Measurements from ENCODE around the gene CSRP2.

Gene CSRP2

DNA sequence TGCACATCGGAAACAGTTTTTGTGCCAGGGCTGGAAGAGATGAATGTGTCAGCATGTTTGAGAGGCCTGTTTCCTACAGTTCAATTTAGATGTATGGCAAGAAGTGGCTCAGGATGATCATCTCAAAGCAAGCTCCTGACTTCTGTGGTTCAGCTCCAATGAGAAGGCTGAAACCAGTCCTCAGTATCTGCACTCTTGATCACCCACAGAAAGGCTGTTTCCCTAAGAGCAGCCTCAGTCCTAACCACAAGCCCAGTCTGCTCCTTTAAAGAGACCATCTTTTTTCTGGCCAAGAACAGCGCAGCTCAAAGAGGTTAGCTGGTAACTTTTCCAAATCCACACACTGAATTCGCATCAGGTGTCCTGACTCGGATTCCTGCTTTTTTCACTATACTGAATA lies 19.2 kb downstream of the CSRP2 start:
- no peak for DNase-seq

DNA sequence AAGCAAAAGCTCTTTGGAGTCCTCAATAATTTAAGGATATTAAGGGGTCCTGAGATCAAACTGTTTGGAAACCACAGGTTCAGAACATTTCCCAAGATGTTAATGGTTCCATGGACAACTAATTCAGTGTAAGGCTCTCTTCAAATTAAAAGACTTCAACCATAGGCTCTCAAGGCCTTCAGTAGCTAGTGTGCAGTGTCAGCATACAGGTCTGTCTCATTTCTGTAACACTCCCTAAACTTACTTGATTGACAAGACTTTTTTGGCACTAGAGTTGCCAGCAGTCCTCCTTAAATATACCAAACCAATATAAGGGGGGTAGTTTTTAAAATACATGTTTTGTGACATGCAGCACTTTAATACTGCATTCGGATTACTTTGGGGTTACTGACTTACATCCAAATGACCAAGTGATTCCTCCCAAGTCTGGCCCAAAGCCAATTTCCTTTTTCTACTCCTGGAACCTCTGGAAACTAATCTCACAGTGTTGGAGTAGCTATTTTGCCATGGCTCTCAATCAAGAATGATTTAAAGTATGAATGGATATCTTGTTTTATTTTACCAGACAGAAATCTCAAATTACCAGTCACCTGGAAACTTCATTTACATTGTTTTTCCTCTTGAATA lies 22.7 kb downstream of the CSRP2 start:
- DNase-seq: no peak

GRCh38 chr12:76855271-76855670 lies 23.5 kb downstream of the CSRP2 start:
- DNase-seq: no peak

DNA sequence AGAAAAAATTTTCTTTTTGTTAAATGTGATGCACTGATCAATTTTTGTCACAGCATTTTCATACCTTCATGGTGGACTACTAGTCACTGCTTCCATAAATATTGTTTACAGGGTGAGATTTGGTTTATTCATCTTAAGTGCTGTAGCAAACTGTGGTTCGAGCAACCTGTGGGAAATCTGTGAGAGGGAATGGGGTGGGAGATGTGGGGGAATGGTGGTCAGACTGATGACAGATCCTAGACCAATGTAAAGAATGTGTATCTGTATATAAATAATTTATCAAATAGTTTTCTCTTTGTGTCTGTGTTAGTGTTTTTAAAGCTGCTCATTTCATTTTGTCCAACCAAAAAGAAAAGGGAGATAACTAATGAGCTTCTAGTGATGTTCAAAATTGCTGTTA lies 26.7 kb downstream of the CSRP2 start:
- no peak for DNase-seq

- DNase-seq: no peak
Measured at GRCh38 chr12:76848132-76848531, 30.7 kb downstream of the CSRP2 start.

GRCh38 chr12:76847260-76847659 lies 31.6 kb downstream of the CSRP2 start:
- DNase-seq: no peak

GRCh38 chr12:76836633-76837032 lies 42.2 kb downstream of the CSRP2 start:
- no peak for DNase-seq

DNA sequence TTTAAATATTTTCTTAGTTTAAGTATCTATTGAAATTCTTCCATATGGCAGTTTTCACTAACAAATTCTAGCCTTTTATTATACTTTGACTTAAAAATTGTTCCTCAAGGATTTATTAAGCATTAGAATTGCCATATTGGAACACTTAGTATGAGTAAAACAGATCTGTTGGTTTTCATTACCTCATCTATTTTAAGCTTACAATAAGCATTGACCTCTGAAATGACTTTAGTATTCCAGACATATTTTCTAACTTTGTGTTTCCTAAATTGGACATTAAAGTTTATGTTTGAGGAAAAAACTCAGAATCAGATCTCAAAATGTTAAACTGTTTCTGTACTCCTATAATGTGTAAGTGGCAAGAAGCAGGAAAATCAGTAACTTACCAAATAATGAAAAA lies 48.4 kb downstream of the CSRP2 start:
- DNase-seq: no peak

GRCh38 chr12:76820888-76821482 lies 57.8 kb downstream of the CSRP2 start:
- DNase-seq: no peak

DNA sequence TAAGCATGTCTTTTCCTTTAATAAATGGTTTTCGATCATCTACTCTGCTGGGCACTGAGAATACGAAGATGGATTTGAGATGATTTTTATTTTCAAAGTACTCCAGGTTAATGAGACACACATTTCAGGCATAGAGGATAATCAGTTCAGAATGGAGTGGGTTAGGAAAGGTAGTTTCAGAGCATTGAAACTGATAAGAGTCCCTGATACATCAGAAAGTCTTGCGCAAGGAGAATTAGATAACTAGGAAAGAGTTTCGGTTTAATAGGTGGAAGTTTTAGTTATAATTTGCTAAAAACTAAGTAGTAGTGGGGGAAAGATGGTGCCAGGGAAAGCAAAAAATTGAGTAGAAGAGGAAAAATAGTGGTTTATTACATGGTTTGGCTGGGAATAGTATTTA lies 64.8 kb downstream of the CSRP2 start:
- DNase-seq: no peak

- no peak for DNase-seq
Measured at GRCh38 chr12:76813265-76813664, 65.6 kb downstream of the CSRP2 start.

DNA sequence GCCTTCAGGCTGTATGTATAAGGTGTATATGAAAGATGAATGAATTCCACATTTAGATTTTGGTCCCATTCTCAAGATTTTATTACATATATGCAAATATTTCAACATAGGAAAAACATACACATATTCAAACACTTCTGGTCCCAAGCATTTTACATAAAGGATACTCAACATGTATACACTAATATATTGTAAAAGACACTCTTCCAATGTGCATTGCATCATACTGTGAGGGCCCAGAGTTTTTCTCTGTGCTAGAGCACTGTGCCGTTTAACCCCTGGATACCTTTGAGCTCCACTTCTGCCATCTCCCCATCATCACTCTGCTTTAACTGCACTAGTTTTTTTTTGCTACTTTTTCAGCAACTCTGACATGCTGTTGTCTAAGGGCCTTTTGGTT lies 66.8 kb downstream of the CSRP2 start:
- DNase-seq: no peak

GRCh38 chr12:76810671-76811419 lies 68.0 kb downstream of the CSRP2 start:
- no peak for DNase-seq

Measured in retina (tissue), 1 donor.